Measurements from ENCODE around the gene MCUB. TPM values are rescaled to one million over a fixed set of nuclear protein-coding genes. Genes with fewer than 3 reads are reported as not detected.
A peak's percentile ranks its signal among the peaks of the same experiment; 100 is the strongest.

MCUB gene
- total and polyA plus RNA-seq, 2 of the 13 experiments (the other 11 are each of a cell fraction or from before 2014, with no cell fraction given) = 0.95 to 2.2 TPM

- TF ChIP-seq ZNF605 (CRISPR knock-in tag; IDR thresholded peaks at IDR 0.05) (no peak), UBTF (CRISPR knock-in tag; IDR thresholded peaks at IDR 0.05) (peak; percentile 88), PBX3 (CRISPR knock-in tag; IDR thresholded peaks at IDR 0.05; ENCODE audit: borderline replicate concordance) (no peak), PRDM4 (CRISPR knock-in tag; IDR thresholded peaks at IDR 0.05; ENCODE audit: borderline replicate concordance) (no peak), ZNF33B (CRISPR knock-in tag; IDR thresholded peaks at IDR 0.05) (no peak), FOXA1 (IDR thresholded peaks at IDR 0.05) (no peak), FOXA1 (CRISPR knock-in tag; IDR thresholded peaks at IDR 0.05) (no peak), PHF5A (CRISPR knock-in tag; IDR thresholded peaks at IDR 0.05; ENCODE audit: low read depth, unreplicated experiment) (peak; percentile 32), CEBPB (IDR thresholded peaks at IDR 0.05; ENCODE audit: borderline replicate concordance, low read depth, low read length) (no peak), ZHX2 (IDR thresholded peaks at IDR 0.05; ENCODE audit: low read depth) (no peak), ZHX2 (CRISPR knock-in tag; IDR thresholded peaks at IDR 0.05; ENCODE audit: borderline replicate concordance) (no peak), GLMP (CRISPR knock-in tag; IDR thresholded peaks at IDR 0.05; ENCODE audit: borderline replicate concordance) (no peak), ZSCAN5A (CRISPR knock-in tag; IDR thresholded peaks at IDR 0.05; ENCODE audit: borderline replicate concordance) (no peak)
Measured at GRCh38 chr4:109729718-109730618, 169.9 kb downstream of the MCUB start, which contains the start of gene PLA2G12A (continued).
